HG03060 (cell line): ENCODE data around the gene DNAI2.

Experiments
- ATAC-seq: cut with Tn5 transposase; IDR thresholded peaks from one replicate; pipeline ENCODE4 v1.9.1; 2021; ENCODE audit warnings: low read depth, moderate number of reproducible peaks; ENCODE audit not compliant: unreplicated experiment

DNAI2 gene

DNA sequence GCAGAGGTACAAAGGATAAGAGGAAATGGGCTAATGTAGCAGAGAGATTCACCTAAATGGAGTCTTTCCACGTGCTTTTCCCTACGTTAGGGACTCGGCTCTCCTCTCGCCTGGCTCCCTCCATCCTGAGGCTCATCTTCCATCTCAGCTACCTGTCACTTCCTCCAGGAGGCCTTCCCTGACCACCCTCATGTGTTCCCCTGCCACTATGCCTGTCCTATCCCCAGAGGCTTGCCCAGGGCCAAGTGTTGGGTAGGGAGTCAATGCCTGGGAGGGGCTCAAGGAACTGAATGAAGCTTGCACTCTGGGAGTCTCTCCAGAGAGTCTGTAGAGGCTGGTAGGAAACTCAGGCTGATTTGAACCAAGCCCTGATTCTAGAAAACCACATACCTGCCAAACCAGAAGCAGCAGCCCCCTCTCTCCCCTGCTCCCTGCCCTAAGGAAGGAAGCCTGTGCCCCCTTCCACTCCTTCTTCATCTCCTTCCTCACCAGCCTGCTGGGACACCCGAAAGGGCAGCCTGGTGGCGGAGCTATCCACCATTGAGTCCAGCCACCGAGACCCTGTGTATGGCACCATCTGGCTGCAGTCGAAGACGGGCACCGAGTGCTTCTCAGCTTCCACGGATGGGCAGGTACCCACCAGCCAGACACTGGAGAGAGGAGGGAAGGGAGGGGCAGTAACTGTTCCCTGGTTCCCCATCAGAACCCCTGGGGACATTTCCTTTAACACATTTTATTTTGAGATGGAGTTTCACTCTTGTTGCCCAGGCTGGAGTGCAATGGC is 25.4 kb downstream of the DNAI2 start:
- no peak for ATAC-seq

DNA sequence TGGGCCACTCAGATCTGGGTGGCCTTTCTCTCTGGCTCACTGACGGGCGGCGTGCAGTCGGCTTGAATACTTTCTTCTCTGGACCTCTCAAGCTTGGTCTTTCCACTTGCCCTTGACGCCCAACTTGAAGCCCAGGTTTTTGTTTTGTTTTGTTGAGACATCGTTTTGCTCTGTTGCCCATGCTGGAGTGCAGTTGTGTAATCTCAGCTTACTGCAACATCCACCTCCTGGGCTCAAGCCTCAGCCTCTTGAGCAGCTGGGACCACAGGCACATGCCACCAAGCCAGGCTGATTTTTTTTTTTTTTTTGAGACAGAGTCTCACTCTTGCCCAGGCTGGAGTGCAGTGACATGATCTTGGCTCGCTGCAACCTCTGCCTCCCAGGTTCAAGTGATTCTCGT is 29.3 kb downstream of the DNAI2 start:
- ATAC-seq: no peak

DNA sequence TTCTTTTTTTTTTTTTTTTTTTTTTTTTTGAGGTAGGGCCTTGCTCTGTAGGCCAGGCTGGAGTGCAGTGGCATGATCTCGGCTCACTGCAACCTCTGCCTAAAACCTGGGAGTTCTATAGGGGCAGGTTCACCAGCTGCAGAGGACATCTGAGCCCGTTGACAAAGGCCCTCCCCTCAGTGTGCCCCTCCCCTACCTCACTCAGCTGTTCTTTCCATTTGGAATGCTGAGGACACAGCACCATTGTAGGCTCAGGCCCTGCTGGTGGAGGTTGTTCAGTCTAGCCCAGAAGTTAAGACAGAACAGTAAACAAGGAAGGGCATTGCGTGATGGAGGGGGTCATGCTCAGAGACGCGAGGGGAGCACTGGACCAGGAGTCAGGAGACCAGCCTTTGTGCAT is 30.1 kb downstream of the DNAI2 start:
- ATAC-seq: no peak

DNA sequence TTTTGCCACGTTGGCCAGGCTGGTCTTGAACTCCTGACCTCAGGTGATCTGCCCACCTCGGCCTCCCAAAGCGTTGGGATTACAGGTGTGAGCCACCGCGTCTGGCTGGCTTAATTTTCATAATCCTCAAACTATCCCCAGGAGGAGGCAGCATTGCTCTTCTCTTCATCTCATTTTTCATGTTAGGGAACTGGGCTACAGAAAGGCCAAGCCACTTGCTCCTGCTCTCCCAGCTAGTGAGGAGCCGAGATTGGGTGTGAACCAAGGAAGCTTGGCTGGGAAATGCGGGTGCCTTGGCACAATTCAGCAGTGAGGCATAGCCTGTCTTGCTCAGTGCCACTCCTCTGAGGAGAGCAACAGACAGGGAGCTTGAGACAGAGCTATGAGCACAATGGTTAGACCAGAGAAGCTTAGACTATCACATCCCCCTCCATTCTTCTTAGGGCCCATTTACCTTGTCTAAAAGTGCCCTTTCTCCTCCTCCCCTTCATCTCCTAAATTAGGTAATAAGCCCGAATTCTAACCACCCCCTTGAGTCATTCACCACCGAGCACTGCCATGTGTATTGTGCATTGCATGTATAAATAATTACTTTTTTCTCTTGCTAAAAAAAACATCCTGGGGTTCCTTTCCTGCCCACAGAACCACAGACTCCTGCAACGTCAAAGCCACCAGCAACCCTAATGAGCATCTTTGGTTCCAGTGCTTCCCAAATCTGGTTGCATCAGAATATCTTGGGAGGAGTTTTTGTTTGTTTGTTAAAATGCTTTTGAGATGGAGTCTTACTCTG is 32.0 kb downstream of the DNAI2 start:
- no peak for ATAC-seq

DNA sequence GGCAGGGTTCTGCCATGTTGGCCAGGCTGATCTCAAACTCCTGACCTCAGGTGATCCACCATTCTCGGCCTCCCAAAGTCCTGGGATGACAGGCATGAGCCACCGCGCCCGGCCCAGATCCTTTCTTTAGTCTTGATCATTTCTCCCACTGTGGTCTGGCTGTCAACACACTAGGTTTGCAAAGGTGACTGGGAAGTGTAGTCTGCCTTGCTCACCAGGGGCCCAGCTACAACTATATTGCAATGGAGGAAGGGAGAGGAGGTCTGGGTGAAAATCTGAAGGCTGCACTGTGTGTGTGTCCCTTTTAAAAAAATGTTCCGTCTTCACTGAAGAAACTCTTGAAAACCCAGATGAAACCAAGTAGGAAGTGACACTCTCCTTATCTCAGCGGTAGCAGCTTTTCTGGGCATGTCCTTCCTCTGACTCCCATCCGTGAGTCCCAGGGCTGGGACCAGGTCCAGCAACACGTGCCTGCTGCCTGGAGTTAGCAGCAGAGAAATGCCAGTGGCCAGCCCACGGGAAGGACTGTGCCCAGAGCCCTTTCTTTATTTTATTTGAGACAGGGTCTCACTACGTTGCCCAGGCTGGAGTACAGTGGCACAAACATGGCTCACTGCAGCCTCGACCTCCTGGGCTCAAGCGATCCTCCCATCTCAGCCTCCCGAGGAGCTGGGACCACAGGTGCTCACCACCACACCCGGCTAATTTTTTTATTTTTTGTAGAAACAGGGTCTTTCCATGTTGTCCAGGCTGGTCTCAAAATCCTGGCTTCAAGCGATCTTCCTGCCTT is 34.1 kb downstream of the DNAI2 start:
- ATAC-seq: no peak

DNA sequence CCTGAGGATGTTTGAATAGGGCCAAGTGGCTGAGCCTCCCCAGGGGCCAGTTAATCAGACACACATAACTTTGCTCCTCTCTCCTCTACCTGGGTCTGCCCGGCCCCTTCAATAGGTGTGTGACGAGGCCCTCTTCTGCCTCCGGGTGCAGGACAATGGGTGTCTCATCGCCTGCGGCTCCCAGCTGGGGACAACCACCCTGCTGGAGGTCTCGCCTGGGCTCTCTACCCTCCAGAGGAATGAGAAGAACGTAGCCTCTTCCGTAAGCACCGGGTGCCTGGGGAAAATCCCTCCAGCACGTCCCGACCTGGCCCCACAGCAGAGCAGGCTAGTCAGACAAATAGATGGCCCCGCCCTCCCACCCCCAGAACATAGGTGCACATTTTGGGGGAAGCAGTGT is 35.9 kb downstream of the DNAI2 start:
- no peak for ATAC-seq

DNA sequence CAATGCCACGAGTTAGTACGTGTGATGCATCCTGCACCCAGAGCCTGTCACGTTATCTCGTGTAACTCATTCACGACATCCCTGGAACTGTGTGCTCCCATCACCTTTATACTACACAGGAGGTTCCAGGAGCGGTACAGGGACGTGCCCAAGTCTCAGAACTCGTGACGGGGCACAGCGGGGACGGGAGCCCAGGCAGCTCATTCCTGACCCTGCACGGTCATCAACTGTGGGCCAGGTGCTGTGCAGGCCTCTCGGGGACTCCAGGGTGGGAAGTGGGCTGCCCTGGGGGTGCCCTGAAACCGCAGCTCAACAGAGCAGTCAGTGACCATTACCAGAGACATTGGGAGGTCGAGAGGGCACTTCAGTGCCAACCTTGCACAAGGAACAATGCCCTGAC is 40.8 kb downstream of the DNAI2 start:
- ATAC-seq: no peak

DNA sequence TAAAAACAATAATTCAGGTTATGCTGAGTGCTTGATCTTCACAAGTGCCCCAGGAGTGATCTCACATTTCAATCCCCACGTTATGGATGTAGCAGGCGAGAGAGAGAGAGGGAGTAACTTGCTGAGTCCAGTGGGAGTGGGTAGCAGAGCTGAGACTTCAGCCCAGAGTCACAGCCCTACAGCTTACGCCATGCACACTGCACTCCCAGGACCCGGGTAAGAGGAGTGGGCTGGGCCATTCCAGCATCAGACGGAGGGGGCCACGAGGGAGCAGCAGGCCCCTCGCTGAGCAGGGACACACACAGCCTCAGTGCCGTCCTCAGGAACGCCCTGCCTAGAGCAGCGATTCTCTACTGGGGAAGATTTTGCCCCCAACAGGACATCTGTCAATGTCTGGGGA is 42.2 kb downstream of the DNAI2 start:
- ATAC-seq: no peak

DNA sequence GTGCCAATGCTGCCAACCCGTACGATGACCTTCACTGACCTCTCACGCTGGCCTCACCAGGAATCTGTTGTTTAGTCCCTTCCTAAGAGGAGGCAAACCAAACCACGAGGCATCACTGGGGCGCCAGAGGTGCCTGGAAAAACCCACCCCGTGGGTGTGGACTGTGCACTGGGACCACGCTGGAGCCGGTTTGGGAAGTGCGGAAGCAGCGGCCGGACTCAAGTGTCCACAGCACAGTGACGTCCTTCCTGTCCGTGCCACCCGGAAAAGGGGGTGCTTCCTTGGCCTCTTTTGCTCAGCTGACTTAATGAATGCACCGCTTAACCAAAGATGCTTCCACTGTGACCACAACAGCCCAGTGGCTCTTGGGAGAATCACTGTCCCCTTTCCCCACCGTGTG is 43.0 kb downstream of the DNAI2 start:
- ATAC-seq: no peak

DNA sequence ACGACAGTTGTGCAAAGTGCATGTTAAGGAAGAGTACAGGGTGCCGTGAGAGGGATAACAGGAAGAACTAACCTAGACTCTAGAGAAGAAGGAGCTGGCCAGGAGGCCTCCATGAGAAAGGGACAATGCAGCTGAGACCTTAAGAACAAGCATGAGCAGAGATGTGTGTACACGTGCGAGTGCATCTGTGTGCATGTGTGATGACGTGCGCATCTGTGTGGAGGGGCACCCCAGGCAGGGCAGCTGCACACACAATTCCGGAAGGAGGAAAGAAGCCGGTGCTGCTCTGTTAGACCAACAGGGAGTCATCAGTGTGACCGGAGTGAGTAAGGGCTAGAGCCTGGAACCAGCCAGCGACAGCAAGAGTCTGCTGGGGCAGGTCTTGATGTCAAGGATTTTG is 44.4 kb downstream of the DNAI2 start:
- ATAC-seq: no peak

DNA sequence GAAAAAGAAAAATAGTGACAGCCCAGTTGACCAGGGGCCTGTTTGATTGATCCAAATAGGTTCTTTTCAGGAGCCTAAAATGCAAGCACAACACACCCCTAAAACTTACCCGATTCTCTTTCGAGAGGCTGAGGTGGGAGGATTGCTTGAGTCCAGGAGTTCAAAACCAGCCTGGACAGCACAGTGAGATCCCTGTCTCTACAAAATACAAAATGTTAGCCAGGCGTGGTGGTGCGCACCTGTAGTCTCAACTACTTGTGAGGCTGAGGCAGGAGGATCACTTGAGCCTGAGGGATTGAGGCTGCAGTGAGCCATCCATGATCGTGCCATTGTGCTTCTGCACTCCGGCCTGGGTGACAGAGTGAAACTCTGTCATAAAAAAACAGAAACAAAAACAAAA is 50.5 kb downstream of the DNAI2 start:
- no peak for ATAC-seq

DNA sequence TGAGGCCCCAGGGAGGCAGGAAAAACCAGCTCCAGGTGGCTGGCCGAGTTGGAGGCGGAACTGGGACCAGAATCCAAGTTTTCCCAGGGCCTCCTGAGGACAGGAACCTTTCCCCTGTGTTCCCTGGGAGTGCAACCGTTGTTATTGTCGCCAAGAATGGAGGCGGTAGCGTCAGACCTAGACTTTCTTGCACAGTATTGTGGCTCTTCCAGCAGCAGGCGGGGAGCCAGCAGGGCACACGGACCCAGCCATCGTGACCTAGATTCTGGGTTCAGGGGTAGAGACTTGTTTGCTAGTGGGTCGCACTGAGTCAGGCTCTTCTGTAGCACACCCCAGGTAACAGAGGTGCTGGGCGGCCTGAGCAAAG is 51.3 kb downstream of the DNAI2 start:
- no peak for ATAC-seq

DNA sequence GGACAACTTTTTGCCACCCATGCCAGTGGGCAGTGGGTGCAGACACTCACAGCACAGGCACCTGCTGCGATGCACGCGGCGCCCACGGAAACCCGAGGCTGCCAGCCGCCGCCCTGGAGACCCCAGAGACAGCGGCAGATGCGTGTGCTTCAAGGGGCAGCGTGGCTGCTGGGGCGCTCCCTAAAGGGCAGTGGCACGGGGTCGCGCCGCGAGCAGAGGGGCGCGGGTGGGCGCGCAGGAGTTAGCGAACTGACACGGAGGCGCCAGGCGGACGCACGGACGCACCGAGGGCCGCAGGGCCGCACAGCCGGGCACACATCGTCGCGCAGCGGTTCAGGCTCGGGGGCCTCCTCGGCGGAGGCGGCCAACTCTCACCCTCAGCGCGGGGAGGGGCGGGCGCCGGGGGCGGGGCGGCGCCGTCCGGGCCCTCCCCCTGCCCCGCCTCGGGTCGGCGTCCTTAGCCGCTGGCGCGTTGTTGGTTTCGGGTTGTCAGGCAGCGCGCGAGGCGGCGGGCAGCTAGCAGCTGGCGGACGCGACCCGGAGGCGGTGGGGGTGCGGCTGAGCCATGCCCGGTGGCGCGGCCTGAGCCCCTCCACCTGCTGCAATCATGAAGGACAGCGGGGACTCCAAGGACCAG is 51.8 kb downstream of the DNAI2 start, which contains the start of gene KIF19:
KIF19 (plus strand) TSS at position 484 of the 637 bp plus-strand sequence; CDS start at position 608, 124 bp downstream.
- no peak for ATAC-seq

DNA sequence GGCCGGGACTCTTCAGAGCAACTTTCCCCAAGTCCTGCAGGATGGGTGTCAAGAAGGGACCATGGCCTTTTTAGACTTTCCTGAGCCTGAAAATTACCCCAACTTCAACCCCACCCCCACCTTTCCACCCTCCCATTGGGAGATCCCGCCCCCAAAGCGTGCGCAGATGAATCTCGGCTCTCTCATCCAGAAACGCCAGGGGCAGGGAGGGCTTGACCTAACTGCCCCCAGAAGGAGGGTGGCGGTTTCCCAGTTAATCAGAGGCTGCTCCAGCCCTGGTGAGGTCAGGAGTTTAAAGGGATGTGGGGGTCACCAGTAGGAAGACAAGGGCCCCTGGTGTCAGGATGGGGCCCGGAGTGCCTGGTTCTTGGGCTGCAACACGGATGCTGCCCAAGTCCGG is 52.5 kb downstream of the DNAI2 start:
- ATAC-seq: no peak

DNA sequence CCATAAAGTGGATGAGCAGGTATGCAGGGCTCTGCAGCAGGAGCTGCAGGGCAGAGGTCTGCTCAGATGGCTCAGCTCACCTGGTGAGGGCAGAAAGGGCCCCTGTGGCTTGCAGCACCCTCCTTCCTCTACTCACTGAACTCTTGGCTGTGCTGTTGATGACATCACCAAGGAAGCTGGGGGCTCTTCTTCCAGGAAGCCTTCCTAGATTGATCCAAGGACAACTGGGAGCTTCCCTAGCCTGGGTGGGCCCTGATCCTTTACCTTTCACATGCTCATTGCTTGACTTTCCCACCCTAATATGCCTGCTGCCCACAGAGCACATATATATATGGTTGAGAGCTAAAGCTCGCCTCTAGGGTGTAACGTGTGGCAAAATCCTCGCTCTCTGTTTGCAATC is 54.5 kb downstream of the DNAI2 start:
- no peak for ATAC-seq

DNA sequence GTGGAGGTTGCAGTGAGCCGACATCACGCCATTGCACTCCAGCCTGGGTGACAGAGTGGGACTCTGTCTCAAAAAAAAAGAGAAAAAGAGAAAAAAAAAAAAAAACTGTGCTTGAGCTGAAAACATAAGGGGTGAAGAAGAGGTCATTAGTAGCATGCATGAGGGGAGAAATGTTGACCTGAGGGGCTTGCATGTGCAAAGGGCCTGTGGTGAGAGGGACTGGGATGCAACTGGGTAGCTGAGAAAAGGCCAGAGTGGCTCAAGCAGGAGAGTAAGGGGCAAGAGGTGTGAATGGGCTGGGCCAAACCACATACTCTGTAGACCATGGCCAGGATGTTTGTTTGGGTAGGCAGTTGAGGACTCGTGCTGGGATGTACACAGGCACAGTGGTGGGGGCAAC is 55.3 kb downstream of the DNAI2 start:
- ATAC-seq: no peak

DNA sequence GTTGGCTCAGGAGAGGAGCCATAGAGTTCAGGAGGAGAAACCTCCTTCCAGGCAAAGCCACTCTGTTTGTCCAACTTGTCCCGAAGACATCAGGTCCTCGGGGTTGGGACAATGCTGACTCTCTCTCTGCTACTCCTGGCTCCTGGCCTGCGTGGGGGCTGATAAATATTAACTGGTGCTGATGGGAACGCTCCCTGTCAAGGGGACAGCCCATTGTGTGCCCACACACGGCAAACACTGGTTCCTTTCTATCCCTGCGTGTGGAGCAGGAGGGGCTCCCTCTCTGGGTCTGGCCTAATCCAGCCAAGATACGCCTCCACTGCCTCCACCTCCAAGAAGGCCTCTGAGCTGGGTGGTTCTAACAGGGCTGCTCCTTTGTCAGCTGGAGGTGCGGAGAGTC is 56.4 kb downstream of the DNAI2 start:
- no peak for ATAC-seq

DNA sequence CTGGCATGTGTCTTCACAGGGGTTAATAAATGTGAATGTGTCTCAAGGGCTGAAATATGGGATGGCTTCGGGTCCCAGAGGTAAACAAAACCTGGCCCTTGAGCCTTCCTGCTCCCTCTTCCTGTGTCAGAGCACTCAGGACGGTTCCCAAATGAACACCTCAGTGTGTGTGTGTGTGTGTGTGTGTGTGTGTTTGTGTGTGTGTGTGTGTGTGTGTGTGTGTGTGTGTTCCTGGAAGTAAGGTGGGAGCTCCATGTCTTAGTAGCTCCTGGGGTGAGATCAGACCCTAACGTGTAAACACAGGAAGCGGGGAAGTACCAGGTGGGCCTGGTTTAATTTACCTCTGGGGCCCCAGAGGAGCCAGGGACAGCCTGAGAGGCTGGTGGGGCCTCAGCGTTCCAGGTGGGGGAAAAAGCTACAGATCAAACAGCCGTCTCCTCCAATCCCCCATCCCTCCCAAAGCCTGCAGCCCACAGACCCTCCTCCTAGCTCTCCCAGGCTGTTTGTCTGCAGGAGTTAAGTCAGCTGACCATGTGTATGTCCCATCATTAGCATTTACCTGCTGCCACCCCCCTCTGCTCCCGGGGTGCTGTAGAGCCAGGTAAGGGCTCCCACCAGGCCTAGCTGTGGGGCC is 58.1 kb downstream of the DNAI2 start:
- no peak for ATAC-seq

DNA sequence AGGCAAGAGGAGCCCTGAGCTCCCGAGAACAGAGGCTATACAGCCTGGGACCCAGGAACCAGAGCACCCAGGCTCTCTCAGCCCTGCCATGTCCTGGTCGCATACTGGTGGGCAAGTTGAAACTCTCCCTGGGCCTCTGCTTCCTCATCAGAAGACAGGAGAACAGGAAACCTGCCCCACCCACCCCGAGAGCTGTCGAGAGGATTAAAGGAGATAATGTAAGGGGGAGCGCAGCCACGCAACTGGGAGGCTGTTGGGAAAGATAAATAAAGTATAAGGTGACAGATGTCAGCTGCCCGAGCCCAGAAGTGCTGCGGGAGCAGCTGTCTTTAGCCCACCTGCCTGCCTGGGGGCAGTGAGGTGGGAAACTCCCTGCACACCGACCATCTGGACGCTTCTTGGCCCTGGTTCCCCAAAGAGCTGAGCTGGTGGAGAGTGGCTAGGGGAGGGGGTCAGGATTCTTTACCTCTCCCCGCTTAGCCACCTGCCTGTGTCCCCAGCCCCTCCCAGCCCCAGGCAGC is 58.8 kb downstream of the DNAI2 start:
- ATAC-seq: no peak

DNA sequence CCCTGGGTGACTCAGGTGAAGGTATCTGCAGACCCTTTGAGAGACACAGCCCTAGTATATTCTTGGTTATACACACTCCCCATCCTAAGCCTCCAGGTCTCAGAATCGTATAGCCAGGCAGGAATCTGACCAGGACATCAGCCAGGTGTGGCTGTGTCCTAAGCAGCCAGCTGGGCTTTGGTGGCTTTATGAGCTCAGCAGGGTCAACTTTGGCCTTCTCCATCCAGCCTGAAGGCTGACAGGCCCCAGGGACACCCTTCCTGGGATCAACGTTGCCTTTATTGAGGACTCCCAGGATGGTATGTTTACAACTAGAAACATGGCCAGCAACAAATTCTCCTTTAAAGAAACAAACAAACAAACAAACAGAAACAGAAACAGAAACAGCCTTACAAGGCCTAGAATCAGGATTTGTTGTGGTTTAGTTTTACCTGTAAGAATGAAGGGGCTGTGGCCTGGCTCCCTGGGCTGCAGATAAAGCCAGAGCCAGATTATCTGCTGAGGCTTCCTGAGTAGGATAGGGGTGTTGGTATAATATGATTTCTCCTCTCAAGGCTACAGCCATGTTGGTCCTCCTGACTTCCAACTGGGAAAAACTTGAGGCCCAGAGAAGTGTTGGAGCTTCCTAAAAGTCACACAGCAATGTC is 60.5 kb downstream of the DNAI2 start:
- no peak for ATAC-seq
